ENCODE measurements around the gene CERS3. TPM values are rescaled to one million over a fixed set of nuclear protein-coding genes. Genes with fewer than 3 reads are reported as not detected.

The CERS3 gene
- total RNA-seq, 1 experiment from 2014 or later: not detected

GRCh38 chr15:100353449-100353848 lies 175.3 kb downstream of the CERS3 start:
- ChIA-PET POLR2A (interaction anchor here (0.6 kb wide), 1 partner anchor 642 kb away, joined by 3 read pairs; no protein-coding TSS in a partner anchor), CTCF (no interaction called here)
- intact Hi-C loops (cut with micrococcal nuclease; ENCODE audit: unreplicated experiment) (no loop called here), in situ Hi-C loops (cut with HindIII; ENCODE audit: low pct_unique_long_range_greater_than_20kb, low sequenced_read_pairs) (no loop called here)
- DNase-seq (ENCODE audit: low read depth, low spot score) (no peak), ATAC-seq (no peak)
- Histone ChIP-seq H3K36me3 (ENCODE audit: control insufficient read depth, insufficient read depth, low read length) (no peaks in the 10 kb centered on the region), H3K27ac (ENCODE audit: low read length) (no peak overlapping the region), H3K4me3 (ENCODE audit: low read depth in 2 of 2, low read length in 2 of 2) (no peak overlapping the region), H3K27me3 (ENCODE audit: control insufficient read depth, insufficient read depth, low read length) (peaks cover 6% of the 10 kb centered on the region), H3K4me1 (ENCODE audit: control insufficient read depth, insufficient read depth, low read length) (no peaks in the 10 kb centered on the region; the same call in 1 of the 2 replicates), H3K9me3 (ENCODE audit: control insufficient read depth, insufficient read depth, low read depth, low read length) (no peaks in the 10 kb centered on the region; the same call in 1 of the 2 replicates)
- no TSS peak for BruUV-seq (replicated peaks)
- TF ChIP-seq REST (IDR thresholded peaks at IDR 0.05; ENCODE audit: insufficient read depth in 1 of 2, low read depth in 2 of 2, low read length in 1 of 2): no peak
- TF ChIP-seq TCF7L2 (IDR thresholded peaks at IDR 0.05; ENCODE audit: low read depth, low read length): no peak
- TF ChIP-seq CTCF (IDR thresholded peaks at IDR 0.05): no peak
- no peak for TF ChIP-seq SIN3A (IDR thresholded peaks at IDR 0.05; ENCODE audit: borderline replicate concordance, insufficient read depth, low read depth, low read length)
- TF ChIP-seq POLR2AphosphoS5 (IDR thresholded peaks at IDR 0.05; ENCODE audit: low read depth, low read length): no peak

DNA sequence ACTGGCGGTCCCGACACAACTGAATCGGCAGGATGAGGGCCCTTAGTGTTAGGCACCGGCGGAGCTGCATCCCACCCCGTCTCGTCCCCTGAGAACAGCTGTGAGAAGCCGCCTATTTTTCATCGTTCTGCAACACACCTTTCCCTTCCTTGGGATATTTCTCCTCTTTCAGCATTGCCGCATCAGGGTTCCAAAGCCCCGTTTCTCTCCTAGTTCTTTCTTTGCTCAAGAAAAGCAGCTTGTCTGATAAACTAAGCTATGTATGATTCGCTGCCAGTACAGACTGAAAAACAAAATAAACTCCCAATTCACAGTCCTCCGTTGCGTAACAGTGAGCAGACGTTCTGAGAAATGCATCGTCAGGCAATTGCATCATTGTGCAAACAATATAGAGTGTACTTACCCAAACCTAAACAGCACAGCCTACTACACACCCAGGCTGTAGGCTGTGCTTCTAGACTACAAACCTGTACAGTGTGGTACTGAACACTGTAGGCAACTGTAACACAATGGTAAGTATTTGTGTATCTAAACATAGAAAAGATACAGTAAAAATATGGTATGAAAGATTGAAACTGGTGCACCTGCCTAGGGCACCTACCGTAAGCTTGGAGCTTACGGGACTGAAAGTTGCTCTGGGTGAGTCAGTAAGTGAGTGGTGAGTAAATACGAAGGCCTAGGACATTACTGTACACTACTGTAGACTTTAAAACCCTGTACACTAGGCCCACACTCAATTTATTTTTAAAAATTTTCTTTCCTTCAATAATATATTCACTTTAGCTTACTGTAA lies 178.1 kb downstream of the CERS3 start:
- BruUV-seq (replicated peaks): no TSS peak
- Histone ChIP-seq H3K9me3 (ENCODE audit: control insufficient read depth, insufficient read depth, low read depth, low read length) (no peaks in the 10 kb centered on the region; the same call in 1 of the 2 replicates), H3K27me3 (ENCODE audit: control insufficient read depth, insufficient read depth, low read length) (peaks cover 6% of the 10 kb centered on the region), H3K4me1 (ENCODE audit: control insufficient read depth, insufficient read depth, low read length) (no peaks in the 10 kb centered on the region; the same call in 1 of the 2 replicates), H3K36me3 (ENCODE audit: control insufficient read depth, insufficient read depth, low read length) (no peaks in the 10 kb centered on the region), H3K27ac (ENCODE audit: low read length) (no peak overlapping the region), H3K4me3 (ENCODE audit: low read depth in 2 of 2, low read length in 2 of 2) (peak overlapping the region; percentile 86 to 89)
- peak; percentile 20; the same call in 1 of the 2 replicates for ATAC-seq
- ChIA-PET POLR2A (no interaction called here), CTCF (interaction anchor here (0.6 to 2.1 kb wide), 9 partner anchors 8 to 422 kb away, joined by 3 to 13 read pairs (median 5); partner anchors contain the start of genes ADAMTS17, ASB7 and LINS1)
- no peak for DNase-seq (ENCODE audit: low read depth, low spot score)
- intact Hi-C loops (cut with micrococcal nuclease; ENCODE audit: unreplicated experiment): loop anchor here (2.0 kb wide), 1 partner anchor 220 kb away; no protein-coding TSS in a partner anchor
- in situ Hi-C loops (cut with HindIII; ENCODE audit: low pct_unique_long_range_greater_than_20kb, low sequenced_read_pairs): no loop called here
- TF ChIP-seq CTCF (IDR thresholded peaks at IDR 0.05): no peak
- no peak for TF ChIP-seq REST (IDR thresholded peaks at IDR 0.05; ENCODE audit: insufficient read depth in 1 of 2, low read depth in 2 of 2, low read length in 1 of 2)
- TF ChIP-seq POLR2AphosphoS5 (IDR thresholded peaks at IDR 0.05; ENCODE audit: low read depth, low read length): no peak
- TF ChIP-seq SIN3A (IDR thresholded peaks at IDR 0.05; ENCODE audit: borderline replicate concordance, insufficient read depth, low read depth, low read length): no peak
- TF ChIP-seq TCF7L2 (IDR thresholded peaks at IDR 0.05; ENCODE audit: low read depth, low read length): no peak

Data from Panc1 (cell line).